ENCODE measurements around the gene FAM24B. TPM values are rescaled to one million over a fixed set of nuclear protein-coding genes. Genes with fewer than 3 reads are reported as not detected.

The FAM24B gene
- total and polyA plus RNA-seq, 4 donors, result 0.21 to 2.0 (median 0.84) TPM; not detected in 1

DNA sequence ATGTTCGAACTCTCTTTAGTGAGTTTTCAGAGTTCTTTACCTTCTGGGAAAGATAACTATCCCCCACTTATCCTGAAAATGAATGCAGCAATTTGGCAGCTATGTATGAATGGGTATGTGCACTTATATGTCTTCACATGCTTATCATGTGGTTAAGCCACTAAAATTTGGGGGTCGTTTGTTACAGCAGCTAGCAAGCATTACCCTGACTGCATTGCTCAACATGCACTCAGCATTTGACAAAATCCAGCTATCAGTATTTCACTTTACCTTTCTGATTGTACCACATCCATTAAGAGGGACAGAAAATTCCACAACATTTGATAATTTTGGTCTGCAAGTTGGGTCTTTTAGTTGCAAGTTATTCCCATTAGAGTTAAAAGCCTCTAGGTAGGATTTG is 43.5 kb downstream of the FAM24B start:
- Histone ChIP-seq H3K9me3 (ENCODE audit: control insufficient read depth in 4 of 4, low read length in 3 of 4) (peaks cover 0 to 2% (median 0%) of the 10 kb centered on the region in 4 donors), H3K9ac (ENCODE audit: low read depth in 1 of 2, low read length in 2 of 2) (no peak overlapping the region), H3K27me3 (ENCODE audit: control insufficient read depth in 4 of 4, insufficient read depth in 4 of 4, low read length in 3 of 4) (no peaks in the 10 kb centered on the region), H3K4me3 (ENCODE audit: low read depth in 1 of 3, low read length in 3 of 3) (no peak overlapping the region), H3K4me1 (ENCODE audit: control insufficient read depth in 4 of 4, insufficient read depth in 4 of 4, low read length in 3 of 4) (no peaks in the 10 kb centered on the region), H3K27ac (ENCODE audit: low read depth in 1 of 2, low read length in 2 of 2) (no peak overlapping the region), H3K36me3 (ENCODE audit: control insufficient read depth in 4 of 4, insufficient read depth in 3 of 4, low read depth in 1 of 4, low read length in 3 of 4) (no peaks in the 10 kb centered on the region)
- DNase-seq (ENCODE audit: low spot score), result no peak
- 89% methylated on average over 2 of the region's 2 CpGs for WGBS
- no peak for TF ChIP-seq HNF4G (IDR thresholded peaks at IDR 0.05)
- TF ChIP-seq, protein P1, sequence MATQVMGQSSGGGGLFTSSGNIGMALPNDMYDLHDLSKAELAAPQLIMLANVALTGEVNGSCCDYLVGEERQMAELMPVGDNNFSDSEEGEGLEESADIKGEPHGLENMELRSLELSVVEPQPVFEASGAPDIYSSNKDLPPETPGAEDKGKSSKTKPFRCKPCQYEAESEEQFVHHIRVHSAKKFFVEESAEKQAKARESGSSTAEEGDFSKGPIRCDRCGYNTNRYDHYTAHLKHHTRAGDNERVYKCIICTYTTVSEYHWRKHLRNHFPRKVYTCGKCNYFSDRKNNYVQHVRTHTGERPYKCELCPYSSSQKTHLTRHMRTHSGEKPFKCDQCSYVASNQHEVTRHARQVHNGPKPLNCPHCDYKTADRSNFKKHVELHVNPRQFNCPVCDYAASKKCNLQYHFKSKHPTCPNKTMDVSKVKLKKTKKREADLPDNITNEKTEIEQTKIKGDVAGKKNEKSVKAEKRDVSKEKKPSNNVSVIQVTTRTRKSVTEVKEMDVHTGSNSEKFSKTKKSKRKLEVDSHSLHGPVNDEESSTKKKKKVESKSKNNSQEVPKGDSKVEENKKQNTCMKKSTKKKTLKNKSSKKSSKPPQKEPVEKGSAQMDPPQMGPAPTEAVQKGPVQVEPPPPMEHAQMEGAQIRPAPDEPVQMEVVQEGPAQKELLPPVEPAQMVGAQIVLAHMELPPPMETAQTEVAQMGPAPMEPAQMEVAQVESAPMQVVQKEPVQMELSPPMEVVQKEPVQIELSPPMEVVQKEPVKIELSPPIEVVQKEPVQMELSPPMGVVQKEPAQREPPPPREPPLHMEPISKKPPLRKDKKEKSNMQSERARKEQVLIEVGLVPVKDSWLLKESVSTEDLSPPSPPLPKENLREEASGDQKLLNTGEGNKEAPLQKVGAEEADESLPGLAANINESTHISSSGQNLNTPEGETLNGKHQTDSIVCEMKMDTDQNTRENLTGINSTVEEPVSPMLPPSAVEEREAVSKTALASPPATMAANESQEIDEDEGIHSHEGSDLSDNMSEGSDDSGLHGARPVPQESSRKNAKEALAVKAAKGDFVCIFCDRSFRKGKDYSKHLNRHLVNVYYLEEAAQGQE (IDR thresholded peaks at IDR 0.05), result no peak
- TF ChIP-seq, protein P2, sequence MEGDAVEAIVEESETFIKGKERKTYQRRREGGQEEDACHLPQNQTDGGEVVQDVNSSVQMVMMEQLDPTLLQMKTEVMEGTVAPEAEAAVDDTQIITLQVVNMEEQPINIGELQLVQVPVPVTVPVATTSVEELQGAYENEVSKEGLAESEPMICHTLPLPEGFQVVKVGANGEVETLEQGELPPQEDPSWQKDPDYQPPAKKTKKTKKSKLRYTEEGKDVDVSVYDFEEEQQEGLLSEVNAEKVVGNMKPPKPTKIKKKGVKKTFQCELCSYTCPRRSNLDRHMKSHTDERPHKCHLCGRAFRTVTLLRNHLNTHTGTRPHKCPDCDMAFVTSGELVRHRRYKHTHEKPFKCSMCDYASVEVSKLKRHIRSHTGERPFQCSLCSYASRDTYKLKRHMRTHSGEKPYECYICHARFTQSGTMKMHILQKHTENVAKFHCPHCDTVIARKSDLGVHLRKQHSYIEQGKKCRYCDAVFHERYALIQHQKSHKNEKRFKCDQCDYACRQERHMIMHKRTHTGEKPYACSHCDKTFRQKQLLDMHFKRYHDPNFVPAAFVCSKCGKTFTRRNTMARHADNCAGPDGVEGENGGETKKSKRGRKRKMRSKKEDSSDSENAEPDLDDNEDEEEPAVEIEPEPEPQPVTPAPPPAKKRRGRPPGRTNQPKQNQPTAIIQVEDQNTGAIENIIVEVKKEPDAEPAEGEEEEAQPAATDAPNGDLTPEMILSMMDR (IDR thresholded peaks at IDR 0.05; ENCODE audit: low read depth, low read length, missing input control), result no peak
- no peak for TF ChIP-seq SP1 (IDR thresholded peaks at IDR 0.05)
- no peak for TF ChIP-seq FOXA1 (IDR thresholded peaks at IDR 0.05)
- TF ChIP-seq YY1 (IDR thresholded peaks at IDR 0.05), result no peak
- no peak for TF ChIP-seq HNF4A (conservative IDR thresholded peaks at IDR 0.05)
- TF ChIP-seq RAD21 (IDR thresholded peaks at IDR 0.05), result no peak
- no peak for TF ChIP-seq NR2F2 (IDR thresholded peaks at IDR 0.05)
- TF ChIP-seq, protein P3, sequence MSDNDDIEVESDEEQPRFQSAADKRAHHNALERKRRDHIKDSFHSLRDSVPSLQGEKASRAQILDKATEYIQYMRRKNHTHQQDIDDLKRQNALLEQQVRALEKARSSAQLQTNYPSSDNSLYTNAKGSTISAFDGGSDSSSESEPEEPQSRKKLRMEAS (IDR thresholded peaks at IDR 0.05), result no peak

DNA sequence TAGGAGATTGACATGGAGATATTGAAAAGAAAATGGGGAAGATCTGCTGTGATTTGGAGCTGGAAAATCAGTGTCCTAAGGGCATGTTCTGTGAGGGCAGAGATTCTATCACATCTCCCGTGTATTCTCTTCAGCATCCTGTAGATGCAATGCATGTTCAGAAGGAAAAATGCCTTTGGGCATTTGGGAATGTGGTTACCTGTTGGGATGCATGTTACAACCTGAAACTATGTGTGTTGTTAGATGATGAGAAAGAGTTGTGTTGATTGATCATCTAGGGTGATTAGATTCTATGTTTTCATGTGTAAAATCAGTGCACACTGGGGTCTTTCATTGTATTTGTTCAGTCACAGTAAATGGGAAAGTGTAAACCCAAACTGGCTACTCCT is 48.4 kb downstream of the FAM24B start:
- no peak for DNase-seq (ENCODE audit: low spot score)
- Histone ChIP-seq H3K4me3 (ENCODE audit: low read depth in 1 of 3, low read length in 3 of 3) (no peak overlapping the region), H3K27me3 (ENCODE audit: control insufficient read depth in 4 of 4, insufficient read depth in 4 of 4, low read length in 3 of 4) (no peaks in the 10 kb centered on the region), H3K36me3 (ENCODE audit: control insufficient read depth in 4 of 4, insufficient read depth in 3 of 4, low read depth in 1 of 4, low read length in 3 of 4) (no peaks in the 10 kb centered on the region), H3K9me3 (ENCODE audit: control insufficient read depth in 4 of 4, low read length in 3 of 4) (peaks cover 0 to 2% (median 0%) of the 10 kb centered on the region in 4 donors), H3K4me1 (ENCODE audit: control insufficient read depth in 4 of 4, insufficient read depth in 4 of 4, low read length in 3 of 4) (no peaks in the 10 kb centered on the region), H3K27ac (ENCODE audit: low read depth in 1 of 2, low read length in 2 of 2) (no peak overlapping the region), H3K9ac (ENCODE audit: low read depth in 1 of 2, low read length in 2 of 2) (no peak overlapping the region)
- WGBS, result 94% methylated on average over 1 of the region's 1 CpG
- no peak for TF ChIP-seq FOXA2 (IDR thresholded peaks at IDR 0.05)
- TF ChIP-seq TAF1 (conservative IDR thresholded peaks at IDR 0.05), result no peak
- no peak for TF ChIP-seq GABPA (IDR thresholded peaks at IDR 0.05 in 1 of 2, conservative IDR thresholded peaks at IDR 0.05 in 1 of 2)
- no peak for TF ChIP-seq NR2F2 (IDR thresholded peaks at IDR 0.05)
- TF ChIP-seq, protein P4, sequence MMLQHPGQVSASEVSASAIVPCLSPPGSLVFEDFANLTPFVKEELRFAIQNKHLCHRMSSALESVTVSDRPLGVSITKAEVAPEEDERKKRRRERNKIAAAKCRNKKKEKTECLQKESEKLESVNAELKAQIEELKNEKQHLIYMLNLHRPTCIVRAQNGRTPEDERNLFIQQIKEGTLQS (IDR thresholded peaks at IDR 0.05), result no peak
- TF ChIP-seq JUND (IDR thresholded peaks at IDR 0.05), result no peak
- TF ChIP-seq RXRA (IDR thresholded peaks at IDR 0.05), result no peak
- no peak for TF ChIP-seq SP1 (IDR thresholded peaks at IDR 0.05)
- TF ChIP-seq, protein P5, sequence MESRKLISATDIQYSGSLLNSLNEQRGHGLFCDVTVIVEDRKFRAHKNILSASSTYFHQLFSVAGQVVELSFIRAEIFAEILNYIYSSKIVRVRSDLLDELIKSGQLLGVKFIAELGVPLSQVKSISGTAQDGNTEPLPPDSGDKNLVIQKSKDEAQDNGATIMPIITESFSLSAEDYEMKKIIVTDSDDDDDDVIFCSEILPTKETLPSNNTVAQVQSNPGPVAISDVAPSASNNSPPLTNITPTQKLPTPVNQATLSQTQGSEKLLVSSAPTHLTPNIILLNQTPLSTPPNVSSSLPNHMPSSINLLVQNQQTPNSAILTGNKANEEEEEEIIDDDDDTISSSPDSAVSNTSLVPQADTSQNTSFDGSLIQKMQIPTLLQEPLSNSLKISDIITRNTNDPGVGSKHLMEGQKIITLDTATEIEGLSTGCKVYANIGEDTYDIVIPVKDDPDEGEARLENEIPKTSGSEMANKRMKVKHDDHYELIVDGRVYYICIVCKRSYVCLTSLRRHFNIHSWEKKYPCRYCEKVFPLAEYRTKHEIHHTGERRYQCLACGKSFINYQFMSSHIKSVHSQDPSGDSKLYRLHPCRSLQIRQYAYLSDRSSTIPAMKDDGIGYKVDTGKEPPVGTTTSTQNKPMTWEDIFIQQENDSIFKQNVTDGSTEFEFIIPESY (IDR thresholded peaks at IDR 0.05), result no peak
- TF ChIP-seq, protein P2 (IDR thresholded peaks at IDR 0.05; ENCODE audit: low read depth, low read length, missing input control), result no peak

Data from liver (tissue), 9 donors.